GF-D8 (cell line): ENCODE results near the gene MYDGF.

ENCODE experiments used
- DNase-seq: peaks from one replicate; lab custom pipeline; 2025; lab: John Stamatoyannopoulos, UW

The MYDGF gene

DNA sequence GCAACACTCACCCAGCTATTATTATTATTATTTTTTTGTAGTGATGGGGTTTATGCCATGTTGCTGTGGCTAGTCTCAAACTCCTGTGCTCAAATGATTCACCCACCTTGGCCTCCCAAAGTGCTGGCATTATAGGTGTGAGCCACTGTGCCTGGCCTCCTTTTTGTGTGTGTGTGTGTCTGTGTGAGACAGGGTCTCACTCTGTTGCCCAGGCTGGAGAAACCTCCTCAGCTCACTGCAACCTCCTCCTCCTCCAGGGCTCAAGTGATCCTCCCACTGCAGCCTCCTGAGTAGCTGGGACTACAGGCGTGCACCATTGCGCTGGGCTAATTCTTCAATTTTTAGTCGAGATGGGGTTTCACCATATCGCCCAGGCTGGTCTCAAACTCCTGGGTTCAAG, 3.6 kb upstream of the MYDGF start:
- DNase-seq, result no peak

DNA sequence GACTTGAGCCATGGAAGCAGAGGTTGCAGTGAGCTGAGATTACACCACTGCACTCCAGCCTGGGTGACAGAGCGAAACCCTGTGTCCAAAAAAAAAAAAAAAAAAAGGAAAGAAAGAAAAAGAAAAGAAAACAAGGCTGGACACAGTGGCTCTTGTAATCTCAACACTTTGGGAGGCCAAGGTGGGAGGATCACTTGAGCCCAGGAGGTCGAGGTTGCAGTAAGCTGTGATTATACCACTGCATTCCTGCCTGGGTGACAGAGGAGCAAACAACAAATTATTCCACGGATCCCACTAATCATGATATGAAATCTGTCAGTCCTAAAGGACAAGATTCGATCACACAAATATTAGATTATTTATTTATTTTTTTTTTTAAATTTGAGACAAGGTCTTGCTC, 3.1 kb upstream of the MYDGF start:
- no peak for DNase-seq

GRCh38 chr19:4671185-4671851, 1.2 kb upstream of the MYDGF start:
- DNase-seq, result no peak

DNA sequence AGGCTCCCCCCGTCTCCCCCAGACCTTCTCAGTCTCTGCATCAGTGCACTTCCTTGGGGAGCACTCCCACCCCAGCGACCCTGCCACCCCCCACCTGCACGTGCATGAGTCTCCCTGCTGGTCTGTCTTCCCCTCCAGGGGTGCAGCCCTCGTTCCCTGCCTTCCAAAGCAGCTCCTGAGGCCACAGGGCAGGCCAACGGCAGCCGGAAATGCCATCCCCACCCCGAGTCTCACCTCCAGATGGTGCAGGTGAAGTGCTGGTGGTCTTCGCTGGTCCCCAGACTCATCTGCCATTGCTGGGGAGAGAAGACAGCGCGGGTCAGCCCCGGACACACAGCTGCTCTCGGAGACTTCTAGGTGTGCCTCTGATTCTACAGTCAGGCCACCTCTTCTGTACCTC, 5.5 kb downstream of the MYDGF start:
- no peak for DNase-seq

DNA sequence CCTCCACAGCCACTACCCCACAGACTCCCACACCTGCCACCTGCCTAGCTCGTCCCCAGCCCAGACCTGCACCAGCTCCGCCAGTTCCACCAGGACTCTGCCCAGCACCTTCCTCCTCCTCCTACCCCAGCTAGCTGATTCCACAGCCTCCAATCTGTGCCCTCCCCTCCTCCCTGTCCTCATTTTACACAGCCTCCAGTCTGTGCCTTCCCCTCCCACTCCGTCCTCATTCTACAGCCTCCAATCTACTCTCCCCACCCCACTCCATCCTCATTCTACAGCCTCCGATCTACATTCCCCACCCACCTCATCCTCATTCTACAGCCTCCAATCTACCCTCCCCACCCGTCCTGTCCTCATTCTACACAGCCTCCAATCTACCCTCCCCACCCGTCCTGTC, 7.3 kb downstream of the MYDGF start:
- DNase-seq, result no peak

GRCh38 chr19:4662020-4662695, 8.0 kb downstream of the MYDGF start:
- no peak for DNase-seq

DNA sequence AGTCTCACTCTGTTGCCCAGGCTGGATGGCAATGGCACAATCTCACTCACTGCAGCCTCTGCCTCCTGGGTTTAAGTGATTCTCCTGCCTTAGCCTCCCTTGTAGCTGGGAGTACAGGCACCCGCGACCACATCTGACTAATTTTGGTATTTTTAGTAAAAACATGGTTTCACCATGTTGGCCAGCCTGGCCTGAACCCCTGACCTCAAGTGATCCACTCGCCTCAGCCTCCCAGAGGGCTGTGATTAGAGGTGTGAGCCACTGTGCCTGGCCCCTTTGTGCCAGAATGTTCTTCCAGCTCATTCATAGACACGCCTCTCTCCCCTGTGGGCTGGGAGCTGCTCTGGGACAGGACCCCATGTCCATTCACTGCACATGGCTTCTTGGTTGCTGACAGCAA, 9.1 kb downstream of the MYDGF start:
- no peak for DNase-seq

GRCh38 chr19:4660181-4660791, 9.9 kb downstream of the MYDGF start:
- DNase-seq, result no peak

DNA sequence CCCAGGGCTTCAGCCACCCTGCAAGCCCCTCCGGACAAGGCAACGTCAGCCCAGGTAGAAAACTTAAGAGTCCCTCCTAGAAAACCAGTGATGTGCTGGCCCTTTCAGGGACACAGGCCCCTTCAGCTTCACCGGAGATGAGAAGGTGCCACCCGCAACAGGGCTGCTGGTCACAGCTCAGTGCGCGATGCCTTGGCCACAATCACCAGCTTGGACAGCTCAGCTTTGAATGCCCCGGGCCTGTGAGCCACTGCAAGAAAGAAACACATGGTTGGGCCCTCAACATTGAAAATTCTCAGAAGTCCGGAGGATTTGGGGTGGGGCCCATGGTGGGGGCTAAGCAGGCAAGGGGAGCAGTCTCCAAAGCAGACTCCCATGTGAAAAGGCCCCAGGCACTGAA, 12.3 kb downstream of the MYDGF start:
- no peak for DNase-seq

DNA sequence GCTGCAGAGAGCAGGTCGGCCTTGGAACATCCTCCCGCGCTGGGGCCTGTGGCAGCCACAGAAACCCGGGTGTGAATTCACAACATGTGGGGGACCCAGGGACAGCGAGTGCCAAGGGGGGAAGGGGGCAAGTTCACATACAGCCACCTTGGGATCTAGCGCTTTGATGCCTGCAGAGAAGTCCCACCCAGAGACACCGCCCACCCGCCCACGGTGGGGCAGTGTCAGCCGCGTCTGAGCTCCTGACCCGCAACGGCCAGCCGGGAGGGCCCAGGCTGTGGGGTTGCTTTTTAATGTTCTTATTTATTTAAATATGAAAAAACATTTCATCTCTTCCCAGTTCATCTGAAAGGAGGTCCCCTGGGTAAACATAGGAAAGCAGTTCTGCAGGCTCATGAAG, 12.9 kb downstream of the MYDGF start:
- no peak for DNase-seq

DNA sequence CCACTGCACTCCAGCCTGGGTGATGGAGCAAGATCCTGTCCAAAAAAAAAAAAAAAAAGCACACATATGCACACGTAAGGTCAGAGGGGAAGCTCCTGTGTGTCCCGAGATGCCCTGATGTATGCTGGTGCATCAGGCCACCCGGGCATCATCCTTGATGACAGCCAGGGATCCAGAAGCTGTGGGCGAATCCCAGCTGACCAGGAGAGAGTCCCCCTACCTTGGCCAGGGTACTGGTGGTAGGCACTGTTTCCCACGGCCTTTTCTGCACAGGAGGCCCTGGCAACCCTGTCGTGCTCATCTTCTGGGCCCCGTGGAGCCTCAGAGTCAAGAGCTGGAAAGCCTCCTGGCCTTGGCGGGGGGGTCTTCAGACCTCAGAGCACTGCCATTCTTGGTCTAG, 14.0 kb downstream of the MYDGF start:
- no peak for DNase-seq

DNA sequence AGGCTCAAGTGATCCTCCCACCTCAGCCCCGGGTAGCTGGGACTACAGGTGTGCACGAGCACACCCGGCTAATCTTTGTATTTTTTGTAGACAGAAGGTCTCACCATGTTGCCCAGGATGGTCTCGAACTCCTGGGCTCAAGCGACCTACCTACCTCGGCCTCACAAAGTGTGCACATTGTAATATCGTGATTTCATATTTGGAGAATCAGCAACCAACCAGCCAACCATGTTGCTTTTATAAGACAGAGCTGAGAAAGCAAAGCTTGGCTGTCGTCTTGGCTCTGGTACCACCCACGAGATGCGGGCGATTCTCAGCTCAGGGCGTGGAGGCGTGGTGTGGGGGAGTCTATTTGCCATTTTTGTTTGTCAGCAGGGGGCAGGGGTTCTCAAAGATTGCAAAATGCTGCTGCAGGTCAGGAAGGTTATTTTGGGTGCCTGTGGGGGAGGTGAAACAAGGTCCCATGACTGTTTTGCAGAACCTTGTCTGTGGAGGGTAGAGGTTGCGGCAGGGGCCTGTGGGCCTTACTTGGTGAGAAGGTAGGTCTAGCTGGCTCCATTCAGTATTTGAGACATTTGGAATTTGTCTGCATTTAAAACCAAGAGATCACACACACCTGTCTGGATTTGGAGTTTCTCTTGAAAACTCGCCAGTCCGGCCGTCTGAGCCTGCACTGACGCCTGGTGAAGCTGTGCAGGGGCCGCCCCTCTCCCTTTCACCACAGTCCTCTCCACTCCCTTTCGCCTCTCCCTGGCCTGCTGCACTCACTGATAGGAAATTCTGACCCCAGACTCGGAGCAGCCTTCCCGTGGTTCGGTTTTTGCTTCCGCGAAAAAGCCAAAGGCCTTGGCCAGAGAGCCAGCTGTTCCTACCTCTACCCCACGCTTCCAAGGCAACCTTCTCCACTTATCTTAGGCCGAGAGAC, 15.4 kb downstream of the MYDGF start:
- DNase-seq, result no peak

GRCh38 chr19:4653793-4654436, 16.2 kb downstream of the MYDGF start:
- no peak for DNase-seq

DNA sequence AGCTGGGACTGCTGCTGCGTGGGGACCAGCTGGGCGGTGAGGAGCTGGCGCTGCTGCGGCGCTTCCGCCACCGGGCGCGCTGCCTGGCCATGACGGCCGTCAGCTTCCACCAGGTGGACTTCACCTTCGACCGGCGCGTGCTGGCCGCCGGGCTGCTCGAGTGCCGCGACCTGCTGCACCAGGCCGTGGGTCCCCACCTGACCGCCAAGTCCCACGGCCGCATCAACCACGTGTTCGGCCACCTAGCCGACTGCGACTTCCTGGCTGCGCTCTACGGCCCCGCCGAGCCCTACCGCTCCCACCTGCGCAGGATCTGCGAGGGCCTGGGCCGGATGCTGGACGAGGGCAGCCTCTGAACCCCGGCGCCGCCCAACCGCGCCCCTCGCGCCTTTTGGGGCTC, 18.1 kb downstream of the MYDGF start:
- no peak for DNase-seq

DNA sequence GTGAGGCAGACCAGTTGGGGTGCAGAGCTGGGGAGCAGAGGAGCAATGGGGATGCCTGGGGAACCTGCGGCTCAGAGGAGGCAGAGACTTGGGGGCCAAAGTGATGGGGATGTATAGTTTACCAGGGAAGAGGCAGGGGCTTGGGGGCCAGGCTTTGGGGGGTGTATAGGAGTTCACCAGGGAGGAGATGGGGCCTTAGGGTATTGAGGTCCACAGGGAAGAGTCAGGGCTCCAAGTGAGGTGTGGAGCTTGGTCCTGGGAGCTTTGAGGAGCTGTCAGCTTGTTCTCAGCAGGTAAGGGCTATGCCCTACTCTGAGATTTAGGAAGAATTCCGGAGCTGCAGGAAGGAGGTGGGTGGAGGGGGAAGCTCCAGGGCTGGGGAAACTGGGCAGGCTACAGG, 20.0 kb downstream of the MYDGF start:
- DNase-seq, result no peak

DNA sequence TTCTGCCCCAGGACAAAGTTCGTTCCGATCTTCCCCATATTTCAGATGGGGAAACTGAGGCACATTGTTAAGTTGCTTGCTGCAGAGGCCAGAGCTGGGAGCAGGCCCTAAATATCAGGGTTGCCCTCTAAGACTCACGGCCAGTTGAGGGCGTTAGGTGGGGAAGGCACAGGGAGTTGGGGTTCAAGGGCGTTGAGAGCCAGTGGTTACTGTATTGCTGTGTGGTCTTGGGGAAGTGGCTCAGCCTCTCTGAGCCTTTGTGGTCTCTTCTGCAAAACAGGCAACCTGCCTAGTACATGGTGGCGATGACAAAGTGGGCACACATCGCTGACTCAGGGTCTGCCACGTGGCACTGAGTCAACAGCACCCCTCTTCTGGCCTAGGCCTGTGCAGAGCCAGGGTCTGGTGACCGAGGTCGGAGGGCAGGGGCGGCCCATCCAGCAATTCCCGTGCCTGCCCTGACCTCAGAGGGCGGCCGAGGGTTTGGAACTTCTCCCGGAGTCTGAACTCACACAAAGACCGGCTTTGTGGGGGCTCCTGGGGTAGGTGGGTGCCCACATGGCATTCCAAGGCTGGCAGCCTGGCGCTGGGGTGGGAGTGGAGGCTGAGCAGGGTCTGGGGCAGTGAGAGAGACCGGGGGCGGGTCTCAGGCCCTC, 20.6 kb downstream of the MYDGF start:
- DNase-seq, result no peak

DNA sequence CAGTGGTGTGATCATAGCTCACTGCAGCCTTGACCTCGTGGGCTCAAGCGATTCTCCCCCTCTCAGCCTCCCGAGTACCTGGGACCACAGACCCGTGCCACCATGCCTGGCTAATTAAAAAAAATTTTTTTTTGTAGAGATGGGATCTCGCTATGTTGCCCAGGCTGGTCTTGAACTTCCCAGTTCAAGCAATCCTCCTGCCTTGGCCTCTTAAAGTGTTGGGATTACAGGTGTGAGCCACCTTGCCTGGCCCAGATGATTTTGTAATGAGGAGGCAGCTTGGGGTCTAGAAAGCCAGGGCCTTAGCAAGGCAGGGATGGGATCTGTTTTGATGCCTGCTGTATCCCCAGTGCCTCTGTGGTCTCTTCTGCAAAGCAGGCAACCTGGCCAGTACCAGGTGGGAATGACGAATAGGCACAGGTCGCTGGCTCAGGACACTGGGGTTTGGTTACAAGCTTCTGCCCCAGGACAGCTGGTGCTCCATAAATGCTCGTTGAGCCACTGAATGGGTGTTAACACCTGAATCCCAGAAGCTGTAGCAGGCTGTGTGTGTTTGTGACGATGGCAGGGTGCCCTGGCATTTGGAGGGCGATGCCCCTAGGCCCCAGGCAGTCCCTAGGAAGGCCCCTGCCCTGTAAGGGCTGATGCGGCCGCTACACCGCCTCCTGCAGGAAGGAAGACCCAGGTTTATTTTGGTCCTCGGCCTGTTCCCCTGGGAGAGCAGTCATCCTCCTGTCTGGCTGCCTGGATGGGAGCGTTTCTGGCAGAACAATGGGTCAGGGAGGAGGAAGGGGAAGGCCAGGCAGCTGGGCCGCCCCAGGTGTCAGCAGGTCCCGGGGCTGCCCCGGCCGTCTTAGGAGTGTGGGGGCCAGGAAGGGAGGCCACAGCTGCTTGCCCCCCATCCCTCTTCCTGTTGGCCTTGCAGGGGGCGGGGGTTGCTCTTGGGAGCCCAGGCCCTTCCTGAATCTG, 22.2 kb downstream of the MYDGF start:
- DNase-seq, result no peak

DNA sequence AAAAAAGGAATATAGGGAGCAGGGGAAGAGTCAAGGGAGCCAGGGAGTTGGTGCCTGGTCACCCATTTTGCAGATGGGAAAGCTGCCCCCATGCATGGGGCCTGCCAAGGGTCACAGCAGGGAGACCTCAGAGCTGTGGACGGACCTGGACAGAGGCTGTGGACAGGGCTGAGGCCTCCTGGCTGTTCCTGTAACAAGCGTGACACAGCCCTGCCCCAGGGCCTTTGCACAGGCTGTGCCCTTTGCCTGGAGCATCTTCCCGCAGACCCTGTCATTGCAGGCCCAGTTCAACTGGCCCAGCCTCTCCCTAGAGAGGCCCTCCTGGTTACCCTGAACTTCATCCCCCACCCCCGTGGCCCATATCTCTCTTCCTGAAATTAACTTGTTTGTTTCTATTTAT, 24.4 kb downstream of the MYDGF start:
- DNase-seq, result no peak

- DNase-seq, result no peak
Measured at GRCh38 chr19:4642625-4643024, 27.5 kb downstream of the MYDGF start.

GRCh38 chr19:4641132-4641531, 29.0 kb downstream of the MYDGF start:
- DNase-seq, result no peak
